GM23248 (cell line): Measurements from ENCODE around the gene ARPC2.

Experiments used
- EZH2 ChIP-seq: fragments of 200-600 bp; sonication (generic); IDR thresholded peaks from 2 replicates; pipeline ENCODE4 v1.6.1; 2018; ENCODE audit warnings: antibody characterized with exemption, mild to moderate bottlenecking; ENCODE audit not compliant: insufficient read depth, poor library complexity, severe bottlenecking
- EZH2phosphoT487 ChIP-seq: fragments of 200-600 bp; sonication (generic); IDR thresholded peaks from 2 replicates; pipeline ENCODE4 v1.6.1; 2018; ENCODE audit warnings: antibody characterized with exemption, moderate library complexity, mild to moderate bottlenecking, low read depth; ENCODE audit not compliant: insufficient read depth

GRCh38 chr2:218263817-218264641 lies 47.0 kb downstream of the ARPC2 start:
- TF ChIP-seq EZH2 (no peak), EZH2phosphoT487 (no peak)
